Erythroblast (primary cell): ENCODE results near the gene CROCC2.

Experiments used
- DNase-seq, 2 experiments: peaks; one replicate each; lab custom pipeline; 2025; lab: John Stamatoyannopoulos, UW
- GATA1 ChIP-seq: IDR thresholded peaks from 2 replicates; pipeline ENCODE4 v1.6.1; 2011; ENCODE audit warnings: low read depth, mild to moderate bottlenecking, control low read depth, low read length, moderate library complexity
- POLR2A ChIP-seq: IDR thresholded peaks from 2 replicates; pipeline ENCODE4 v1.6.1; 2011; ENCODE audit warnings: mild to moderate bottlenecking, low read length

The CROCC2 gene

GRCh38 chr2:240906141-240906910 lies at the start of gene CROCC2:
Gene CROCC2, plus strand, starts transcription at chr2:240906336. Its CDS starts 178 bp downstream, at chr2:240906514.
- TF ChIP-seq POLR2A (no peak), GATA1 (no peak)
- DNase-seq = no peak

- no peak for DNase-seq
- TF ChIP-seq POLR2A (no peak), GATA1 (no peak)
Measured at GRCh38 chr2:240857039-240858008, 48.8 kb upstream of the CROCC2 start.

GRCh38 chr2:240858321-240858720 lies 47.8 kb upstream of the CROCC2 start:
- TF ChIP-seq GATA1 = no peak
- no peak for TF ChIP-seq POLR2A
- DNase-seq = no peak

- TF ChIP-seq GATA1 (no peak), POLR2A (no peak)
- no peak for DNase-seq
Measured at GRCh38 chr2:240858871-240859270, 47.3 kb upstream of the CROCC2 start.

- no peak for TF ChIP-seq GATA1
- TF ChIP-seq POLR2A = no peak
- no peak for DNase-seq
Measured at GRCh38 chr2:240861547-240861946, 44.6 kb upstream of the CROCC2 start.

GRCh38 chr2:240864475-240864874 lies 41.7 kb upstream of the CROCC2 start:
- DNase-seq = no peak

GRCh38 chr2:240865391-240865790 lies 40.7 kb upstream of the CROCC2 start:
- TF ChIP-seq POLR2A = no peak
- no peak for TF ChIP-seq GATA1
- DNase-seq = no peak

More at GRCh38 chr2:240864475-240864874, 41.7 kb upstream of the CROCC2 start:
- TF ChIP-seq GATA1 (no peak), POLR2A (no peak)

GRCh38 chr2:240868286-240869108 lies 37.6 kb upstream of the CROCC2 start, which contains the start of gene AGXT:
Gene AGXT, plus strand, starts transcription at chr2:240868824. Its CDS starts 42 bp downstream, at chr2:240868866.
- DNase-seq = no peak
- TF ChIP-seq POLR2A (no peak), GATA1 (no peak)

GRCh38 chr2:240869109-240869955 lies 36.8 kb upstream of the CROCC2 start:
- TF ChIP-seq GATA1 (no peak), POLR2A (no peak)
- no peak for DNase-seq

- TF ChIP-seq GATA1 (no peak), POLR2A (no peak)
- DNase-seq = no peak
Measured at GRCh38 chr2:240869956-240870875, 35.9 kb upstream of the CROCC2 start.

GRCh38 chr2:240871071-240871958 lies 34.8 kb upstream of the CROCC2 start:
- TF ChIP-seq GATA1 = no peak
- TF ChIP-seq POLR2A = no peak
- DNase-seq = no peak
